HEK293 (cell line): ENCODE data around the gene INPP5D.

Experiments
- CTCF ChIA-PET: fragments of 350-600 bp; formaldehyde crosslinking; extraction: SDS; loops from one replicate; lab custom pipeline; 2021; ENCODE audit warnings: antibody characterized with exemption; lab: Yijun Ruan, JAX
- POLR2A ChIA-PET: fragments of 300-600 bp; formaldehyde crosslinking; extraction: SDS; loops from one replicate; lab custom pipeline; 2020; ENCODE audit warnings: antibody characterized with exemption, inconsistent platforms; lab: Yijun Ruan, JAX
- H3K27ac ChIP-seq: fragments of 200-500 bp; sonication (Bioruptor generic); 2 replicates; pipeline ENCODE4 v1.5.1; 2014; ENCODE audit warnings: low read depth, low read length, control low read depth, inconsistent platforms; ENCODE audit errors: extremely low read depth
- H3K36me3 ChIP-seq, 2 experiments: fragments of 200-500 bp in 1 of 2; sonication (Bioruptor generic) in 1 of 2; 1 replicate in 1 of 2; 2 replicates in 1 of 2; pipeline ENCODE4 v1.5.1; 2014 to 2017; ENCODE audit warnings: inconsistent platforms in 2 of 2, low read length in 2 of 2; ENCODE audit not compliant: control insufficient read depth in 2 of 2, insufficient read depth in 1 of 2
- H3K4me1 ChIP-seq: fragments of 200-500 bp; sonication (Bioruptor generic); 2 replicates; pipeline ENCODE4 v1.5.1; 2014; ENCODE audit warnings: mild to moderate bottlenecking, low read length, inconsistent platforms; ENCODE audit not compliant: control insufficient read depth, insufficient read depth
- H3K4me3 ChIP-seq: 2 replicates; pipeline ENCODE4 v1.5.1; 2011; ENCODE audit warnings: low read depth, mild to moderate bottlenecking, control low read depth, low read length, moderate library complexity
- H3K9me3 ChIP-seq: fragments of 200-500 bp; sonication (Bioruptor generic); 2 replicates; pipeline ENCODE4 v1.5.1; 2014; ENCODE audit warnings: low read depth, low read length, inconsistent platforms; ENCODE audit not compliant: control insufficient read depth, insufficient read depth
- CTCF ChIP-seq: fragments of 450-650 bp; formaldehyde crosslinking; IDR thresholded peaks from 2 replicates; pipeline ENCODE4 v1.5.1; 2016; ENCODE audit warnings: missing biosample characterization, missing genetic modification characterization
- HIC1 ChIP-seq: fragments of 450-650 bp; formaldehyde crosslinking; IDR thresholded peaks from 2 replicates; pipeline ENCODE4 v1.5.1; 2016; ENCODE audit warnings: missing biosample characterization, missing genetic modification characterization
- PRDM2 ChIP-seq: fragments of 450-650 bp; formaldehyde crosslinking; IDR thresholded peaks from 2 replicates; pipeline ENCODE4 v1.5.1; 2016; ENCODE audit warnings: missing biosample characterization, missing genetic modification characterization, borderline replicate concordance
- REST ChIP-seq: fragments of 450-650 bp; formaldehyde crosslinking; IDR thresholded peaks from 2 replicates; pipeline ENCODE4 v1.5.1; 2016; ENCODE audit warnings: missing biosample characterization, missing genetic modification characterization
- ZFP37 ChIP-seq: fragments of 450-650 bp; formaldehyde crosslinking; IDR thresholded peaks from 2 replicates; pipeline ENCODE4 v1.5.1; 2016; ENCODE audit warnings: missing biosample characterization, missing genetic modification characterization
- ZNF112 ChIP-seq: fragments of 450-650 bp; formaldehyde crosslinking; IDR thresholded peaks from 2 replicates; pipeline ENCODE4 v1.5.0; 2017; ENCODE audit warnings: missing biosample characterization, missing genetic modification characterization
- ZNF24 ChIP-seq: fragments of 450-650 bp; formaldehyde crosslinking; IDR thresholded peaks from 2 replicates; pipeline ENCODE4 v1.5.1; 2016; ENCODE audit warnings: missing biosample characterization, missing genetic modification characterization
- ZNF280C ChIP-seq: fragments of 450-650 bp; formaldehyde crosslinking; IDR thresholded peaks from 2 replicates; pipeline ENCODE4 v1.5.1; 2016; ENCODE audit warnings: missing biosample characterization, missing genetic modification characterization
- ZNF510 ChIP-seq: fragments of 450-650 bp; formaldehyde crosslinking; IDR thresholded peaks from 2 replicates; pipeline ENCODE4 v1.5.1; 2018; ENCODE audit warnings: mild to moderate bottlenecking, missing genetic modification characterization, missing biosample characterization; ENCODE audit not compliant: insufficient replicate concordance
- ZNF660 ChIP-seq: fragments of 450-650 bp; IDR thresholded peaks from 2 replicates; pipeline ENCODE4 v1.5.1; 2018; ENCODE audit warnings: missing biosample characterization, mild to moderate bottlenecking, missing genetic modification characterization
- ZNF776 ChIP-seq: fragments of 450-650 bp; formaldehyde crosslinking; IDR thresholded peaks from 2 replicates; pipeline ENCODE4 v1.5.0; 2017; ENCODE audit warnings: missing biosample characterization, missing genetic modification characterization, borderline replicate concordance
- ZSCAN30 ChIP-seq: fragments of 450-650 bp; IDR thresholded peaks from 2 replicates; pipeline ENCODE4 v1.5.1; 2018; ENCODE audit warnings: missing biosample characterization, mild to moderate bottlenecking, missing genetic modification characterization, moderate library complexity

The INPP5D gene

GRCh38 chr2:233062946-233063268 is 2.8 kb downstream of the INPP5D start (continued):
- TF ChIP-seq REST (tag by site-specific recombination) (no peak), ZSCAN30 (tag by site-specific recombination) (no peak), PRDM2 (tag by site-specific recombination) (no peak), ZNF660 (tag by site-specific recombination) (no peak), ZNF112 (tag by site-specific recombination) (no peak), ZNF510 (tag by site-specific recombination) (no peak), ZFP37 (tag by site-specific recombination) (no peak), ZNF776 (no peak)

GRCh38 chr2:233063269-233063975 is 3.3 kb downstream of the INPP5D start:
- H3K9me3 ChIP-seq, result no peaks in the 10 kb centered on the region
- TF ChIP-seq CTCF (tag by site-specific recombination) (0 out of 2 replicates have a peak, but pooled peaks have one; percentile 37), ZNF112 (tag by site-specific recombination) (no peak), ZSCAN30 (tag by site-specific recombination) (no peak), HIC1 (tag by site-specific recombination) (no peak), ZNF24 (no peak), ZNF280C (no peak)
- no peaks in the 10 kb centered on the region for H3K4me1 ChIP-seq
- H3K4me3 ChIP-seq, result no peak overlapping the region
- no peak overlapping the region for H3K27ac ChIP-seq
- H3K36me3 ChIP-seq, result no peaks in the 10 kb centered on the region
- ChIA-PET POLR2A (no interaction called here), CTCF (interaction anchor here (0.6 to 2.1 kb wide), 2 partner anchors 10 to 16 kb away, joined by 3 to 14 read pairs; no protein-coding TSS in a partner anchor)
